HG02642 (cell line): ENCODE measurements around the gene ATXN7L3B.

Source experiments
- ATAC-seq: cut with Tn5 transposase; IDR thresholded peaks from one replicate; pipeline ENCODE4 v1.9.1; 2021; ENCODE audit warnings: mild to moderate bottlenecking; ENCODE audit not compliant: unreplicated experiment, poor library complexity

Gene ATXN7L3B

GRCh38 chr12:74547249-74547648 lies 9.6 kb downstream of the ATXN7L3B start:
- no peak for ATAC-seq

- no peak for ATAC-seq
These were observed 13.7 kb downstream of the ATXN7L3B start for GRCh38 chr12:74551291-74551690.

GRCh38 chr12:74552201-74552600 lies 14.6 kb downstream of the ATXN7L3B start:
- ATAC-seq, result no peak

- no peak for ATAC-seq
These were observed 22.1 kb downstream of the ATXN7L3B start for GRCh38 chr12:74559728-74560127.

GRCh38 chr12:74563927-74564326 lies 26.3 kb downstream of the ATXN7L3B start:
- ATAC-seq, result no peak

- no peak for ATAC-seq
These were observed 40.9 kb downstream of the ATXN7L3B start for GRCh38 chr12:74578486-74578885.

- no peak for ATAC-seq
These were observed 41.8 kb downstream of the ATXN7L3B start for GRCh38 chr12:74579446-74579845.

GRCh38 chr12:74579981-74580380 lies 42.3 kb downstream of the ATXN7L3B start:
- ATAC-seq, result no peak

- no peak for ATAC-seq
These were observed 43.8 kb downstream of the ATXN7L3B start for GRCh38 chr12:74581439-74581838.

GRCh38 chr12:74584483-74585062 lies 46.9 kb downstream of the ATXN7L3B start:
- ATAC-seq, result no peak

GRCh38 chr12:74586251-74586650 lies 48.6 kb downstream of the ATXN7L3B start:
- no peak for ATAC-seq
